Cerebellar nuclear complex (tissue), 1 donor: ENCODE measurements around the gene TFCP2L1.
"Not testable (repeated sequence)": the region's sequence is repeated elsewhere in the genome, so short reads cannot be mapped to it uniquely, and the experiment has no call there.

Experiments
- DNase-seq, 2 experiments: peaks; one replicate each; lab custom pipeline; 2025; lab: John Stamatoyannopoulos, UW

Gene TFCP2L1

DNA sequence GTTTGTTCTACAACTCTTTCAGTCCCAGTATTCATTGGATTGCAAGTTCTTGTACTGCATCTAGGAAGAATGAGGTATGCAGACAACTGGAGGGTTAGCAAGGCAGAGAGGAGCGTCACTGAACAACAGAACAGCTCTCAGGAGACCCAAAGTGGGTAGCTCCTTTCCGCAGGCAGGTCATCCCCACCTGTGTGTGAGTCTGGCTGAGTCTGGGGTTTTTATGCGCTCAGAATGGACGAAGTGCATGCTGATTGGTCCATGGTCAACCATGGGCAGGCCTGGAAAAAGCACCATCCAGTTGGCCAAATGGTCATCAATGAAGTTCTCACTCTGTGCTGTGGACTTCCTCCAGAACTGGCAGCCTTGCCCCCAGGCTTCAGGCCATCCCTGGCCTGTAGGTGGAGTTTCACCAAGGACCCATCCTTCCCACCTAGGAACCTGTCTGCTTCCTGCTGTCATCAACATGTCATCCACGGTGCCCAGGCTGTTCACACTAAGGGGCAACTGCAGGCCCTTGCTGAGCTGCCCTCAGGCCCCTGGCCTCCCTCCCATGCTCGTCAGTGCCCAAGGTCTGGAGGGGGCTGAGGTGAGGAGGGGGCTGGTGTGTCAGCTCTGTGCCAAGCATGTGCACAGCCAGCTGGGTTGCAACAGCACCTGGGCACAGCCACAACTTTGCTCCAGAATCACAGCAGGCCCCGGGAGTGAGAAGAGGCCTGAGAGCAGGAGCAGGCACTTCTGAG is 11.1 kb upstream of the TFCP2L1 start:
- DNase-seq = no peak

DNA sequence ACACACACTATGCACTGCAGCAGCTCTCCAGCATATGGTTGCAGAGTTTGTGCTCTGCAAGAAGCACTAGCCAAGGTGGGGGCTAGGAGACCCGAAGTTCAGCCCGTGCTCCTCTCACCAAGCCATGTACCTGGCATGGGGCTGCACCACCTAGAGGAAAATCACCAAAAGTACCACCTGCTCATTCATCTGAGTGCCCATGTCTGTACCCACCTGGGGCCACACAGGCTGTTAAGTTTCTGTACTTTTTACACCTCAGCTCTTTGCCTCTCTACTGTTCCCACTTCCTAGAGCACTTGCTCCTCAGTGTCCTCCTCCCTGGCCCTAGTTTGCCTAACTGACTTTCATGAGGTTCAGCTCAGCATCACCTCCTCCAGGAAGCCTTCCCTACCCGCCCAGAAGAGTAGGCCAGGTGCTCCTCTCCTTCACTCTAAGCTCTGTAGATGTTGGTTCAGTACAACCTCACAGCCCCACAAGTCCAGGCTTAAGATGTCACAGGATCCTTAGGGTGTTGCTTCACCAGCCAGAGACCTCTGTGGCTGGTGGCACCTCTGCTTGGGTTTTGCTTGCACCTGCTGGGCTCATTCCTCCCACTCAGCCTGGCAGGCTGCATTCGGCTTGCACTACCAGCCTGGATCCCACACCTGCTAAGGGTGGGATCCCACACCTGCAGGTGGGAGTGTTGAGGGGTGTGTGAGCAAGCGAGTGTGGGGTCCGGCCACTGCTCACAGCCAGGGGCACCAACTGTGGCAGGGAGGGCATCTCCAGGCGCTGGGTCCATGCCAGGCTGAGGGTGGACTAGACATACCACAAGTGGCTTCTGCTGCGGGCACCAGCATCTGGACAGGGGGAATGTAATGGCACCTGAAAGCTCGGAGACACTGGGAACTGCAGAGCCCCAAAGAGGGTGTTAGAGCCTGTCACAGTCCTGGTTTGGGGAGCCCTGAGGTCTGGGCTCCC is 10.2 kb upstream of the TFCP2L1 start:
- DNase-seq = no peak

GRCh38 chr2:121293450-121294325 is 8.7 kb upstream of the TFCP2L1 start:
- no peak for DNase-seq

GRCh38 chr2:121291251-121291580 is 6.2 kb upstream of the TFCP2L1 start:
- DNase-seq = no peak

- no peak for DNase-seq
Observed at GRCh38 chr2:121289271-121289670, 4.3 kb upstream of the TFCP2L1 start.

- no peak for DNase-seq
Observed at GRCh38 chr2:121288454-121289231, 3.6 kb upstream of the TFCP2L1 start.

- DNase-seq = no peak
Observed at GRCh38 chr2:121287956-121288355, 3.0 kb upstream of the TFCP2L1 start.

DNA sequence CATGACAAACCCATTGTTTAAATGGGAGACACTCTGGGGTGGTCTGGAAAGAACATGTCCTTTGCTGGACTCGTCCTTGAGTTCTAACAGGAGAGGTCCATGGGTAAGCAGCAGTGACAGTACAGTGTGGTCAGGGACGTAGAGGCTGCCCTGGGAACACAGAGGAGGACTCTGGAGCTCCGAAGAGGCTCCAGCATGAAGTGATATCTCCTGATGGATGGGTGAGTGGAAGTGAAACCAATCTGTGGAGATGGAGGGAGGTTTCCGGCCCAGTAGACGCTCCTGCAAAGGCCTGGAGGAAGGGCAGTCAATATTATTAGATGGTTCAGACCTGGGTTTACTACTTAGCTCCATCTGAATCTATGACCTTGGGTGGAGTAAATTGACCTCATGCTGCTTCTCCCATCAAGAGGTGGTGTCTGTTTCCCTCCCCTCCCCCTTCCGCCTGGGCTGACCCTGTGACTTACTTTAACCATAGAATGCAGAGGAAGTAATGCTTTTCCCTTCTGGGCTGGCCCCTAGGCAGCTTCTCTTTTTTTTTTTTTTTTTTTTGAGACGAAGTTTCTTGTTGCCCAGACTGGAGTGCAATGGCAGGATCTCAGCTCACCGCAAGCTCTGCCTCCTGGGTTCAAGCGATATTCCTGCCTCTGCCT is 2.3 kb upstream of the TFCP2L1 start:
- no peak for DNase-seq

DNA sequence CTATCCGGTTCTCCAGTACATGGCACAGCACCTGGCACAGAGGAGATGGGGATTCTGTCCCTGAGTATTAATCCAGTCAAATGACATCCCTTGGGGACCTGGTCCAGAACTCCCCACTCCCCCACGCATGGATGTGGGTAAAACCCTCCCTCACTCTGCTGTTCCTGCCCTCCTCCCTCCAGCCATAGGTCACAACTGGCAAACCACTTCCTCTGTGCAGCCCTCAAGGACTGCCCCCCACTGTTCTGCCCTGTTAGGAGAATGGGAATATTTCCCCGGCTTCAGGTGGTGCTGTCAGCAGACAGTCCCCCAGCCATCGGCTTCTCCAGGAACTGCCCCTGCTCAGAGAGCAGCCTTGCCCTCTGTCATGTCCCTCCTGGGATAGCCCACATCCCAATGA is 1.5 kb upstream of the TFCP2L1 start:
- no peak for DNase-seq

GRCh38 chr2:121285926-121286325 is 924 bp upstream of the TFCP2L1 start:
- DNase-seq = no peak

DNA sequence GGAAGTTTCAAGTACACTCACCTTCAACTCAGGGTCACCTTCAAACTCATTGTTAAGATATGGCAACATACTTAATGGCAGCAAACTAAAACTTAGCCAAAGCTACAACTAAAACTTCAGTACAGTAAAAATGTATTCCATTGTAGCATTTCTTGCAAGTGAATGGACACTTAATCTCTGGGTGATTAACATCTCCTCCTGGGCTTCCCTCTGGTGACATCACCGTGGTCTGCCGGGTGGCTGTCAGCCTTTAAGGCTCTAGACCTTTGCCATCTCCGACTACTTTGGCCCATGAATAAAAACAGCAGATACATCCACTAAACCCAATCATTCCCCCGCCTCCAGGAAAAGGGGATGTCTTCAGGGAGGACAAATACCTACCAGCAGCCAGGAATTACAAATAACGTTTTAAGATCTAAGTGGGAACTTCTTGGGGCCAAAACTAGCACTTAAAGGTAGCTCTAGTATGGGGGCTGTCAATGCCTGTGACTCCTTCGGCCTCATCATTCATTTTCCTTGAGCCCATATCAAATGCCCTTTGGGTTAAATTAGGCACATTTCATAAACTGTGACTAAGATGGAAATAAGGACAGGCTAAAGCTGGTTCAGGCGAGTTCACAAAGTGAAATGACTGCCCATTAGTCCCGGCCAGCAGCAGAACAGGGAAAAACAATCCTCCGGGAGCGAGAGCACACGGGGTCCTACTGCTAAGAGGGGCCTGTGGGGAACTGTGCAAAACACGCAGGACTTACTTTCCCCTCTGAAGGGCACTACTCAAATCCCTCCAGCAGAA is 1.1 kb downstream of the TFCP2L1 start:
- no peak for DNase-seq

DNA sequence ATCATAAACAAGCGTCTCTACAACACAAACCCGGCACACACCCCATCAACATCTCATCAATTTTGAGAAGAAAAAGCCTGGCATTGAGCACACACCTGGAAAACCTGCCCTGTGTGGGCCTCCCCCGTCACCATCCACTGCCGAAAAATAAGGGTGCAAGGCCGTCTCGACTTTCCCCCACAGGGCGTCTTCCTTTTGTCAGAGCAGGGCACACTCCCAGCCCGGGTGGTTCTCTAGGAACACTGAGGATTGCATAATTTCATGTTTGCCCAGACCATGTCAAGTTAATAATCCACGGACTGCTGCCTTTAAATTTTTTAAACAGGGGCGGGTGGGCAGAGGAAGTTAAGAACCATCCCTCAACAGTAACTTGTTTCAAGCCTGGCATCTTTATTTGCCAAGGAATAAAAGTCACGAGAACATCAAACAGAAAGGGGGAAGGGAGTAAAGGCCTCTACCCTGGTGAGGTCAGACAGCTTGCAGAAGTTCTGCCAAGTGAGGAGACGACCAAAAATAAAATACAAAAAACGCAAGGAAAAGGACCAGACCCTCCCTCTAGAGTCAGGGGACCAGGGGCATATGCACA is 2.1 kb downstream of the TFCP2L1 start:
- DNase-seq = no peak

DNA sequence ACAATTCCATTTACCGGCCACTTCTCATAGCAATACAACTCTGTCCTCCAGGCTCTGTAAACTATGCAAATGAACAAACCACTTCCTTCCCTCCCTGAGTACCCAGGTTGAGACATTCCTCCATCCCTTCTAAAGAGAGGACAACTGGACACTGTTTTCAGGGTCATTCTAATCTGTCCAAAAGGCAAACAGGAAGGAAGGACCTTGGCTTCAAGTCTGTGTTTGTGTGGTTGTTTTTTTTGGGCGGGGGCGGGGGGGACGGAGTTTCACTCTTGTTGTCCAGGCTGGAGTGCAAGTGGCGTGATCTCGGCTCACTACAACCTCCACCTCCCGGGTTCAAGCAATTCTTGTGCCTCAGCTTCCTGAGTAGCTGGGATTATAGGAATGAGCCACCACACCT is 3.3 kb downstream of the TFCP2L1 start:
- DNase-seq = no peak

DNA sequence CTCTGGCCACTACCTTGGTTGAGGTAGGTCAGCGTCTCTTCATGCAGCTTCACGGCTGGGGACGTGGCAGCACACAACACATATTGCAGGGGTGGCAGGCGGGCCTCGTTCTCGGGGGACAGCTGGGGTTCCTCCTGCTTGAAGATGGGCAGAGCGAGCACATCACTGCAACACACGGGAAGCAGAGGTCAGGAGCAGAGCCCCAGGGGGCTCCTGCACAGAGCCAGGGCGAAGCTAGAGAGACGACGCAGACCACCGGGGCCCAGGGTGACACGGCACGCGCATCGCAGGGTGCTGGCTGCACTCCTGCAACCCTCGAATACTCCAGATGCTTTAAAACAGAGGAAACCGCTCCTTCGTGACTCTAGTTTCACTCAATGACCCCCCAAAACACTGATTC is 3.9 kb downstream of the TFCP2L1 start:
- DNase-seq = no peak

DNA sequence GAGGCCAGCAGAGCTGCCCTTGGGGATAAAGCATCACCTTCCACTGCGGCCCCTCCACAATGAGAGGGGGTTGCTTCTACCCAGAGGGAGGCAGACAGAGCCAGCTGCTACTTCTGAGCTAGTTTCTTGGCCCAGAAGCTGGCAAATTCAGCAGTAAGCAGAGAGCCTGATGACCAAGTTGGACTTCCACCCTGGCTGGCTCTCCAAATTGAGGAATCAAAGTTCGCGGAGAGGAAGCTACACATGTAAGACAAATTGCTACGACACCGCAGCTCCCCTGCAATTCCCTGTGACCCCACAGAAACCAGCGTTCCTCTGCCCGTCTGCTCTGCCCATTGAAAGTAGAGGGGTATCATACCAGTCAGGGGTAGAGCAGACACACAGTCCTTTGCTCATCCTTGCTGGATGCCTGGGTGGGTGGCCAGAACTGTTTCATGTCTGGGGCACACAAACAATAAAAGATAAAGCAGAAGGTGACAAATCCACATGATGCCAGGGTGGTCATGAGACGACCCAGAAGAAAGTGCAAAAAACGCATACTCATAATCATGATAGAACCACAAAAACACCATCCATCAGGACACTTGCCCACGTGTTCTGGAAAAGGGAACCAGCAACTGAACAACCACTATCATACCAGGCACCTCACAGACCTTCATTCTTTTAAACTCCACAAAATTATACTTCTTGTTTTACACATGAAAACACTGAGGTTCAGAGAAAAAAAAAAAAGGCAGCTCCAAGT is 5.4 kb downstream of the TFCP2L1 start:
- DNase-seq = no peak

GRCh38 chr2:121276341-121276740 is 8.7 kb downstream of the TFCP2L1 start:
- DNase-seq = no peak

DNA sequence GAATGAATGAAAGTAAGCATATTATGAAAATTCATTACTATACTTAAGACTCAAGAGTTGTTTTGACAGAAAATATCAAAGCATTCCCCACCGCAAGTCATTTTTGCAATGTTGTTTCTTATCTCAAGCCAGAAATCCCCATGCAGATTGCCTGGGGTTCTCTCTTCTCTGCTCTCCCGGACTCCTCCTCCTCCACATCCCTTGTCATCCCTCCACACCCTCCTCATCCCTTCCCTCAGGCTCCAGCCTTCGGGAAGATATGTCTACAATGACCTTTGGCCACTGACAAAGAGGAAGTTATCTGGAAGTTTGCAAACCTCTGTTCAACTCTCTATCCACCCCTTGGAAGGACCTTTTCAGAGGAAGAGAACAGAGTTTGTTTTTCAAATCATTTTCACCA is 11.9 kb downstream of the TFCP2L1 start:
- no peak for DNase-seq

DNA sequence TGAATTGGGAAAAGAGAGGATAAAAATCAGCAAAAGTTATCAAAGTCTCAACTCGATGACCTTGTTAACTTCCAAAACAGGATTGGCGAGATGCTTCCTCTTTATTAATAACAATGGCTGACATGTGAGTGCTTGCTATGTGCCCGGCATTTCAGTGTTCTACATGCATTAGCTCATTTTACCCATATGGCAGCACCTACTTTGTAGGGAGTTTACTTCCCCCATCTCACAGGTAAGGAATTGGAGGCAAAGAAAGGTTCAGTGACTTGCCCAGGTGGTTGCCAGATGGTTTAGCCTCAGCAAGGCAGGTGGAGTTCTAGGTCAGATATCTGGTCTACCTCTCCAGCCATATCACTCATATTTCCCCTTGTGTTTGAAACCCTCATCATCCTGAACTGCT is 12.4 kb downstream of the TFCP2L1 start:
- no peak for DNase-seq

DNA sequence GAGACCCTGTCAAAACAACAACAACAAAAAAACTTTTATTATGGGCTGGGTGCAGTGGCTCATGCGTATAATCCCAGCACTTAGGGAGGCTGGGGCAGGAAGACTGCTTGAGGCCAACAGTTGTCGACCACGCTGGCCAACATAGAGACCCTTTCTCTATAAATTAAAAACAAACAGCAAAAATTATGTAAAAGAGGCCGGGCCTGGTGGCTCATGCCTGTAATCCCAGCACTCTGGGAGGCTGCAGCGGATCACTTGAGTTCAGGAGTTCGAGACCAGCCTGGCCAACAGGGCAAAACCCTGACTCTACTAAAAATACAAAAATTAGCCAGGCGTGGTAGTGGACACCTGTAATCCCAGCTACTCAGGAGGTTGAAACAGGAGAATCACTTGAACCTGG is 15.6 kb downstream of the TFCP2L1 start:
- DNase-seq = not testable (repeated sequence)
